Panc1 (cell line): ENCODE data around the gene SFPQ. TPM values are rescaled to one million over a fixed set of nuclear protein-coding genes. Genes with fewer than 3 reads are reported as not detected.
A peak's percentile ranks its signal among the peaks of the same experiment; 100 is the strongest.

Experiments used
- ATAC-seq: fragments of 200-7000 bp; cut with Tn5 transposase; 2 replicates; pipeline ENCODE4 v1.9.1; 2020; ENCODE audit warnings: mild to moderate bottlenecking, moderate library complexity
- BruUV-seq: library from RNA; stranded (reverse); fragments of 400-500 nt; replicated peaks from 2 replicates; lab custom pipeline; 2021; lab: Mats Ljungman, UMichigan
- CTCF ChIA-PET: fragments of 300-600 bp; sonication (Branson Sonifier 250); formaldehyde crosslinking; loops from one replicate; lab custom pipeline; 2022; ENCODE audit warnings: antibody characterized with exemption; lab: Charles Lee
- POLR2A ChIA-PET: fragments of 300-600 bp; sonication (Branson Sonifier 250); formaldehyde crosslinking; loops from one replicate; lab custom pipeline; 2022; ENCODE audit warnings: antibody characterized with exemption; lab: Charles Lee
- DNase-seq: peaks from one replicate; pipeline ENCODE4 v3.0.0-alpha.2; 2010; ENCODE audit warnings: low read depth, low spot score
- H3K27ac ChIP-seq: 2 replicates; pipeline ENCODE4 v1.5.1; 2011; ENCODE audit warnings: mild to moderate bottlenecking, low read length, inconsistent platforms
- H3K27me3 ChIP-seq: fragments of 200-500 bp; sonication (Bioruptor generic); 2 replicates; pipeline ENCODE4 v1.6.0; 2014; ENCODE audit warnings: low read length, inconsistent platforms; ENCODE audit not compliant: control insufficient read depth, insufficient read depth
- H3K36me3 ChIP-seq: fragments of 200-500 bp; sonication (Bioruptor generic); 2 replicates; pipeline ENCODE4 v1.5.1; 2014; ENCODE audit warnings: inconsistent platforms, mild to moderate bottlenecking, low read length, moderate library complexity; ENCODE audit not compliant: control insufficient read depth, insufficient read depth
- H3K4me1 ChIP-seq: 2 replicates; pipeline ENCODE4 v1.5.1; 2011; ENCODE audit warnings: inconsistent platforms, mild to moderate bottlenecking, low read length, moderate library complexity; ENCODE audit not compliant: control insufficient read depth, insufficient read depth
- H3K4me3 ChIP-seq, 2 experiments: 2 replicates each; pipeline ENCODE4 v1.5.1; 2011 to 2012; ENCODE audit warnings: low read depth in 2 of 2, low read length in 2 of 2, mild to moderate bottlenecking in 2 of 2, inconsistent platforms in 1 of 2, moderate library complexity in 1 of 2
- H3K9me3 ChIP-seq: fragments of 200-500 bp; sonication (Bioruptor generic); 2 replicates; pipeline ENCODE4 v1.5.1; 2014; ENCODE audit warnings: low read depth, mild to moderate bottlenecking, inconsistent platforms, low read length, moderate library complexity; ENCODE audit not compliant: control insufficient read depth, insufficient read depth
- CTCF ChIP-seq: fragments of 450-650 bp; IDR thresholded peaks from 2 replicates; pipeline ENCODE4 v1.5.1; 2017; ENCODE audit warnings: mild to moderate bottlenecking
- POLR2AphosphoS5 ChIP-seq: IDR thresholded peaks from 2 replicates; pipeline ENCODE4 v1.6.1; 2012; ENCODE audit warnings: mild to moderate bottlenecking, low read depth, low read length, moderate library complexity
- REST ChIP-seq, 2 experiments: IDR thresholded peaks; 2 replicates each; pipeline ENCODE4 v1.6.1; 2011 to 2012; ENCODE audit warnings: low read depth in 2 of 2, control low read depth in 1 of 2, low read length in 1 of 2, mild to moderate bottlenecking in 1 of 2, moderate library complexity in 1 of 2; ENCODE audit not compliant: insufficient read depth in 1 of 2
- SIN3A ChIP-seq: IDR thresholded peaks from 2 replicates; pipeline ENCODE4 v1.6.1; 2012; ENCODE audit warnings: low read depth, mild to moderate bottlenecking, low read length, moderate library complexity, borderline replicate concordance; ENCODE audit not compliant: insufficient read depth
- TCF7L2 ChIP-seq: IDR thresholded peaks from 2 replicates; pipeline ENCODE4 v1.6.1; 2011; ENCODE audit warnings: mild to moderate bottlenecking, low read depth, low read length, inconsistent platforms
- in situ Hi-C: cut with HindIII; loops from 2 replicates; pipeline ENCODE4 v1.10.0; 2016; ENCODE audit warnings: low sequenced_read_pairs, low pct_unique_long_range_greater_than_20kb
- intact Hi-C: fragments of 100-400 bp; cut with micrococcal nuclease; formaldehyde crosslinking; loops from one replicate; pipeline ENCODE4 v1.10.0; 2022; ENCODE audit not compliant: unreplicated experiment
- total RNA-seq: library from RNA; stranded (reverse); gene quantifications from one replicate; pipeline ENCODE4 v1.2.1, GENCODE V29; 2021; ENCODE audit not compliant: unreplicated experiment

The SFPQ gene
- total RNA-seq, 1 experiment from 2014 or later = 266 TPM

- no peaks in the 10 kb centered on the region for H3K4me1 ChIP-seq
- H3K4me3 ChIP-seq = no peak overlapping the region
- TF ChIP-seq TCF7L2 (no peak), CTCF (peak; percentile 91)
- no peaks in the 10 kb centered on the region for H3K27me3 ChIP-seq
- ATAC-seq (peak; percentile 100), DNase-seq (peak; percentile 78)
- ChIA-PET POLR2A (no interaction called here), CTCF (interaction anchor here (0.7 kb wide), 3 partner anchors 9 to 173 kb away, joined by 3 to 4 read pairs (median 4); no protein-coding TSS in a partner anchor)
- no peaks in the 10 kb centered on the region for H3K9me3 ChIP-seq
- no peaks in the 10 kb centered on the region for H3K36me3 ChIP-seq
- intact Hi-C loops = loop anchor here (5.0 to 10.0 kb wide), 2 partner anchors 63 to 95 kb away; partner anchors contain the start of gene ZMYM4
- no TSS peak for BruUV-seq
- in situ Hi-C loops = no loop called here
- no peak overlapping the region; the same call in 1 of the 2 replicates for H3K27ac ChIP-seq
These were observed 9.2 kb upstream of the SFPQ start for GRCh38 chr1:35202048-35202719.

GRCh38 chr1:35201631-35202030, 8.7 kb upstream of the SFPQ start:
- Histone ChIP-seq H3K4me3 (no peak overlapping the region), H3K27me3 (no peaks in the 10 kb centered on the region), H3K36me3 (no peaks in the 10 kb centered on the region), H3K9me3 (no peaks in the 10 kb centered on the region), H3K27ac (no peak overlapping the region), H3K4me1 (no peaks in the 10 kb centered on the region)
- in situ Hi-C loops (no loop called here), intact Hi-C loops (loop anchor here (5.0 to 10.0 kb wide), 2 partner anchors 63 to 96 kb away; partner anchors contain the start of gene ZMYM4)
- CTCF ChIA-PET = interaction anchor here (0.7 kb wide), 2 partner anchors 10 to 174 kb away, joined by 3 to 4 read pairs; no protein-coding TSS in a partner anchor
- no TSS peak for BruUV-seq
- ATAC-seq (no peak; the same call in 1 of the 2 replicates), DNase-seq (no peak)
- POLR2A ChIA-PET = no interaction called here
- TF ChIP-seq TCF7L2 (no peak), SIN3A (no peak), REST (IDR thresholded peaks at IDR 0.05; ENCODE audit: insufficient read depth in 1 of 2, low read depth in 2 of 2, low read length in 1 of 2) (no peak), POLR2AphosphoS5 (no peak), CTCF (no peak)
